ENCODE measurements around the gene VAV1. TPM values are rescaled to one million over a fixed set of nuclear protein-coding genes. Genes with fewer than 3 reads are reported as not detected.

Gene VAV1
- total and polyA plus RNA-seq, 9 of the 15 experiments (the other 6 are each of a cell fraction or from before 2014, with no cell fraction given): 0.46 to 20.1 (median 11.1) TPM

- in situ Hi-C loops (cut with MboI): no loop called here
- BruUV-seq (replicated peaks): no TSS peak
- intact Hi-C loops (cut with micrococcal nuclease): no loop called here
- H3K27me3 ChIP-seq (ENCODE audit: control insufficient read depth in 2 of 2, insufficient read depth in 2 of 2, low read length in 2 of 2): no peaks in the 10 kb centered on the region
- H3K9me3 ChIP-seq (replicated peaks; ENCODE audit: control insufficient read depth, insufficient read depth, low read depth, low read length): peaks cover 3% of the 10 kb centered on the region
- no peaks in the 10 kb centered on the region for H3K4me1 ChIP-seq (replicated peaks in 1 of 2; ENCODE audit: control insufficient read depth in 2 of 2, insufficient read depth in 2 of 2, low read length in 2 of 2)
- H4K20me1 ChIP-seq (replicated peaks; ENCODE audit: control insufficient read depth, insufficient read depth, low read length): no peaks in the 10 kb centered on the region
- no peaks in the 10 kb centered on the region for H3K36me3 ChIP-seq (ENCODE audit: control insufficient read depth, insufficient read depth, low read length)
- no peak for ATAC-seq
- CTCF ChIA-PET (ENCODE audit: low intra/inter-chr PET ratio): no interaction called here
- no peak overlapping the region for H3K4me2 ChIP-seq (ENCODE audit: insufficient read depth, low read length)
- POLR2A ChIA-PET: interaction anchor here (0.9 to 1.3 kb wide), 5 partner anchors 8 to 367 kb away, joined by 3 to 5 read pairs (median 3); partner anchors contain the start of genes KHSRP and SH2D3A
- 9% methylated on average over 5 of the region's 6 CpGs for WGBS (ENCODE audit: insufficient coverage, low coverage, missing lambda C conversion rate)
- no peak for FAIRE-seq
- no peak overlapping the region for H2AFZ ChIP-seq (ENCODE audit: low read depth, low read length)
- no peaks in the 10 kb centered on the region for H3K9me1 ChIP-seq (ENCODE audit: control insufficient read depth, insufficient read depth, low read length)
- no peak overlapping the region for H3K9ac ChIP-seq (ENCODE audit: insufficient read depth in 1 of 2, low read depth in 2 of 2, low read length in 2 of 2)
- H3K4me3 ChIP-seq: no peak overlapping the region
- DNase-seq (ENCODE audit: extremely low read depth in 1 of 4, low spot score in 3 of 4): no peak
- no peak overlapping the region for H3K27ac ChIP-seq (ENCODE audit: extremely low read depth, low read depth, low read length)
- H3K79me2 ChIP-seq (ENCODE audit: control insufficient read depth, insufficient read depth, low read length): no peaks in the 10 kb centered on the region
- TF ChIP-seq RBFOX2 (IDR thresholded peaks at IDR 0.05; ENCODE audit: low read depth, low read length) (no peak), NFYB (IDR thresholded peaks at IDR 0.05; ENCODE audit: extremely low read depth, insufficient read length) (no peak), TRIM24 (IDR thresholded peaks at IDR 0.05) (peak in 1 of 2 experiments; percentile 25; a peak in 1 of 4 replicates), ZBTB8A (IDR thresholded peaks at IDR 0.05; ENCODE audit: partially characterized antibody) (no peak), ZKSCAN3 (CRISPR knock-in tag; IDR thresholded peaks at IDR 0.05) (peak; percentile 95)
Observed at GRCh38 chr19:6791237-6791636, 18.7 kb downstream of the VAV1 start.

GRCh38 chr19:6793411-6793810 is 20.9 kb downstream of the VAV1 start:
- H3K36me3 ChIP-seq (ENCODE audit: control insufficient read depth, insufficient read depth, low read length): no peaks in the 10 kb centered on the region
- DNase-seq (ENCODE audit: extremely low read depth in 1 of 4, low spot score in 3 of 4) (no peak), FAIRE-seq (no peak), ATAC-seq (no peak)
- no peak overlapping the region for H3K27ac ChIP-seq (ENCODE audit: extremely low read depth, low read depth, low read length)
- no peak overlapping the region for H2AFZ ChIP-seq (ENCODE audit: low read depth, low read length)
- H3K79me2 ChIP-seq (ENCODE audit: control insufficient read depth, insufficient read depth, low read length): no peaks in the 10 kb centered on the region
- no peak overlapping the region for H3K4me3 ChIP-seq
- intact Hi-C loops (cut with micrococcal nuclease) (no loop called here), in situ Hi-C loops (cut with MboI) (no loop called here)
- no peak overlapping the region for H3K4me2 ChIP-seq (ENCODE audit: insufficient read depth, low read length)
- ChIA-PET POLR2A (interaction anchor here (0.5 to 1.3 kb wide), 2 partner anchors 15 to 27 kb away, joined by 3 read pairs; no protein-coding TSS in a partner anchor), CTCF (ENCODE audit: low intra/inter-chr PET ratio) (no interaction called here)
- H3K9me1 ChIP-seq (ENCODE audit: control insufficient read depth, insufficient read depth, low read length): no peaks in the 10 kb centered on the region
- no peak overlapping the region for H3K9ac ChIP-seq (ENCODE audit: insufficient read depth in 1 of 2, low read depth in 2 of 2, low read length in 2 of 2)
- BruUV-seq (replicated peaks): no TSS peak
- H3K27me3 ChIP-seq (ENCODE audit: control insufficient read depth in 2 of 2, insufficient read depth in 2 of 2, low read length in 2 of 2): no peaks in the 10 kb centered on the region
- no peak for TF ChIP-seq MXD1 (CRISPR knock-in tag; IDR thresholded peaks at IDR 0.05; ENCODE audit: borderline replicate concordance, poor library complexity, severe bottlenecking)
- no peak for TF ChIP-seq POLR3G (IDR thresholded peaks at IDR 0.05; ENCODE audit: extremely low read depth, insufficient read length, insufficient replicate concordance)
- no peak for TF ChIP-seq MCM7 (IDR thresholded peaks at IDR 0.05)
- H4K20me1 ChIP-seq (replicated peaks; ENCODE audit: control insufficient read depth, insufficient read depth, low read length): no peaks in the 10 kb centered on the region
- 52% methylated on average over 4 of the region's 4 CpGs for WGBS (ENCODE audit: insufficient coverage, low coverage, missing lambda C conversion rate)
- H3K4me1 ChIP-seq (replicated peaks in 1 of 2; ENCODE audit: control insufficient read depth in 2 of 2, insufficient read depth in 2 of 2, low read length in 2 of 2): no peaks in the 10 kb centered on the region
- peaks cover 3% of the 10 kb centered on the region for H3K9me3 ChIP-seq (replicated peaks; ENCODE audit: control insufficient read depth, insufficient read depth, low read depth, low read length)

Data from K562 (cell line).